Spleen (tissue), 7 donors: Measurements from ENCODE around the gene HCFC1.

Source experiments
- CTCF ChIP-seq, 11 experiments: fragments of 200-600 bp in 7 of 11; fragments of 450-650 bp in 4 of 11; sonication (generic) in 4 of 11; IDR thresholded peaks in 8 of 11; conservative IDR thresholded peaks in 3 of 11; 1 replicate in 7 of 11; 2 replicates in 4 of 11; pipeline versions ENCODE4 v1.4.0 to v1.8.0; 2016 to 2021; ENCODE audit warnings: antibody characterized with exemption in 11 of 11, inconsistent platforms in 4 of 11, mild to moderate bottlenecking in 1 of 11
- POLR2A ChIP-seq, 3 donors: fragments of 450-650 bp; IDR thresholded peaks; one replicate each; pipeline ENCODE4 v1.5.1; 2017; ENCODE audit warnings: antibody characterized with exemption in 3 of 3, mild to moderate bottlenecking in 1 of 3
- POLR2AphosphoS5 ChIP-seq, 3 donors: sonication (generic); formaldehyde crosslinking; IDR thresholded peaks; one replicate each; pipeline ENCODE4 v1.5.1; 2017; ENCODE audit warnings: antibody characterized with exemption in 3 of 3
- donor health status: DM: no; HTN: no; CAD: no; lungs with moderate emphysema.
- donor health status: DM: no; HTN: no; CAD: no.
- donor health status: DM: no; HTN: no; CAD: no.

- TF ChIP-seq CTCF (IDR thresholded peaks at IDR 0.05 in 8 of 11, conservative IDR thresholded peaks at IDR 0.05 in 3 of 11): no peak
- no peak for TF ChIP-seq POLR2AphosphoS5 (IDR thresholded peaks at IDR 0.05)
- TF ChIP-seq POLR2A (IDR thresholded peaks at IDR 0.05): no peak
These were observed 47.5 kb upstream of the HCFC1 start for GRCh38 chrX:154019061-154019621.
